Stimulated activated naive CD8-positive, alpha-beta T cell treated with anti-CD3 and anti-CD28 coated beads, Interleukin-15, Interleukin-2, amounts not matched to agents 100 ng/mL and 50 ng/mL, for 24 hours (primary cell): Measurements from ENCODE around the gene ZNRF1.

Experiments
- H3K27ac Mint-ChIP-seq: one replicate; pipeline ENCODE4 v1.8.0; 2021; ENCODE audit warnings: mild to moderate bottlenecking, mixed read lengths
- H3K27me3 Mint-ChIP-seq: one replicate; pipeline ENCODE4 v1.8.0; 2021; ENCODE audit warnings: mixed read lengths
- H3K36me3 Mint-ChIP-seq: one replicate; pipeline ENCODE4 v1.8.0; 2021; ENCODE audit warnings: low read depth, mixed read lengths
- H3K4me1 Mint-ChIP-seq: one replicate; pipeline ENCODE4 v1.8.0; 2021; ENCODE audit warnings: low read depth, mixed read lengths
- H3K4me3 Mint-ChIP-seq: one replicate; pipeline ENCODE4 v1.8.0; 2021; ENCODE audit warnings: mild to moderate bottlenecking, mixed read lengths
- H3K9me3 Mint-ChIP-seq: one replicate; pipeline ENCODE4 v1.8.0; 2021; ENCODE audit warnings: mixed read lengths

Gene ZNRF1

GRCh38 chr16:75068085-75069031, 69.5 kb downstream of the ZNRF1 start:
- peaks cover 16% of the 10 kb centered on the region for H3K27me3 Mint-ChIP-seq
- H3K4me3 Mint-ChIP-seq = no peak overlapping the region
- H3K27ac Mint-ChIP-seq = no peak overlapping the region
- H3K36me3 Mint-ChIP-seq = no peaks in the 10 kb centered on the region
- H3K9me3 Mint-ChIP-seq = no peaks in the 10 kb centered on the region
- H3K4me1 Mint-ChIP-seq = peaks cover 28% of the 10 kb centered on the region

- peaks cover 13% of the 10 kb centered on the region for H3K27me3 Mint-ChIP-seq
- no peaks in the 10 kb centered on the region for H3K36me3 Mint-ChIP-seq
- no peak overlapping the region for H3K4me3 Mint-ChIP-seq
- no peak overlapping the region for H3K27ac Mint-ChIP-seq
- H3K9me3 Mint-ChIP-seq = no peaks in the 10 kb centered on the region
- H3K4me1 Mint-ChIP-seq = peaks cover 28% of the 10 kb centered on the region
These were observed 71.4 kb downstream of the ZNRF1 start for GRCh38 chr16:75070012-75070841.

GRCh38 chr16:75071621-75072020, 72.8 kb downstream of the ZNRF1 start:
- no peak overlapping the region for H3K4me3 Mint-ChIP-seq
- peaks cover 8% of the 10 kb centered on the region for H3K27me3 Mint-ChIP-seq
- no peaks in the 10 kb centered on the region for H3K9me3 Mint-ChIP-seq
- H3K36me3 Mint-ChIP-seq = peaks cover 5% of the 10 kb centered on the region
- no peak overlapping the region for H3K27ac Mint-ChIP-seq
- H3K4me1 Mint-ChIP-seq = peaks cover 35% of the 10 kb centered on the region

GRCh38 chr16:75072239-75072947, 73.6 kb downstream of the ZNRF1 start:
- Mint-ChIP-seq H3K36me3 (peaks cover 7% of the 10 kb centered on the region), H3K4me3 (no peak overlapping the region), H3K4me1 (peaks cover 39% of the 10 kb centered on the region), H3K27me3 (peaks cover 2% of the 10 kb centered on the region), H3K9me3 (no peaks in the 10 kb centered on the region), H3K27ac (no peak overlapping the region)

- H3K4me3 Mint-ChIP-seq = no peak overlapping the region
These were observed 74.9 kb downstream of the ZNRF1 start for GRCh38 chr16:75073545-75074303.

GRCh38 chr16:75074304-75074793, 75.5 kb downstream of the ZNRF1 start:
- Mint-ChIP-seq H3K27ac (no peak overlapping the region), H3K36me3 (peaks cover 14% of the 10 kb centered on the region), H3K4me1 (peaks cover 45% of the 10 kb centered on the region), H3K4me3 (no peak overlapping the region), H3K9me3 (no peaks in the 10 kb centered on the region), H3K27me3 (no peaks in the 10 kb centered on the region)

More at GRCh38 chr16:75073545-75074303, 74.9 kb downstream of the ZNRF1 start:
- Mint-ChIP-seq H3K4me1 (peaks cover 45% of the 10 kb centered on the region), H3K9me3 (no peaks in the 10 kb centered on the region), H3K36me3 (peaks cover 11% of the 10 kb centered on the region), H3K27me3 (no peaks in the 10 kb centered on the region), H3K27ac (no peak overlapping the region)

GRCh38 chr16:75074920-75075687, 76.3 kb downstream of the ZNRF1 start:
- H3K9me3 Mint-ChIP-seq = no peaks in the 10 kb centered on the region
- no peaks in the 10 kb centered on the region for H3K27me3 Mint-ChIP-seq
- H3K4me1 Mint-ChIP-seq = peaks cover 45% of the 10 kb centered on the region
- H3K27ac Mint-ChIP-seq = peak overlapping the region; percentile 93
- H3K36me3 Mint-ChIP-seq = peaks cover 14% of the 10 kb centered on the region
- H3K4me3 Mint-ChIP-seq = peak overlapping the region; percentile 67

- Mint-ChIP-seq H3K9me3 (no peaks in the 10 kb centered on the region), H3K36me3 (peaks cover 14% of the 10 kb centered on the region), H3K27ac (peak overlapping the region; percentile 93), H3K27me3 (no peaks in the 10 kb centered on the region), H3K4me1 (peaks cover 45% of the 10 kb centered on the region), H3K4me3 (peak overlapping the region; percentile 67)
These were observed 77.0 kb downstream of the ZNRF1 start for GRCh38 chr16:75075688-75076268.

GRCh38 chr16:75078886-75079285, 80.1 kb downstream of the ZNRF1 start:
- no peaks in the 10 kb centered on the region for H3K9me3 Mint-ChIP-seq
- H3K4me1 Mint-ChIP-seq = peaks cover 43% of the 10 kb centered on the region
- no peak overlapping the region for H3K4me3 Mint-ChIP-seq
- H3K36me3 Mint-ChIP-seq = peaks cover 14% of the 10 kb centered on the region
- H3K27ac Mint-ChIP-seq = no peak overlapping the region
- H3K27me3 Mint-ChIP-seq = no peaks in the 10 kb centered on the region

GRCh38 chr16:75079346-75079926, 80.6 kb downstream of the ZNRF1 start:
- Mint-ChIP-seq H3K36me3 (peaks cover 14% of the 10 kb centered on the region), H3K27me3 (no peaks in the 10 kb centered on the region), H3K4me3 (no peak overlapping the region), H3K9me3 (no peaks in the 10 kb centered on the region), H3K4me1 (peaks cover 38% of the 10 kb centered on the region), H3K27ac (no peak overlapping the region)

- H3K4me1 Mint-ChIP-seq = peaks cover 31% of the 10 kb centered on the region
- H3K4me3 Mint-ChIP-seq = no peak overlapping the region
- no peaks in the 10 kb centered on the region for H3K9me3 Mint-ChIP-seq
- H3K27me3 Mint-ChIP-seq = no peaks in the 10 kb centered on the region
- H3K27ac Mint-ChIP-seq = no peak overlapping the region
- peaks cover 14% of the 10 kb centered on the region for H3K36me3 Mint-ChIP-seq
These were observed 81.6 kb downstream of the ZNRF1 start for GRCh38 chr16:75080205-75081029.

- Mint-ChIP-seq H3K27ac (no peak overlapping the region), H3K27me3 (no peaks in the 10 kb centered on the region), H3K36me3 (peaks cover 10% of the 10 kb centered on the region), H3K9me3 (no peaks in the 10 kb centered on the region), H3K4me3 (no peak overlapping the region), H3K4me1 (peaks cover 25% of the 10 kb centered on the region)
These were observed 82.5 kb downstream of the ZNRF1 start for GRCh38 chr16:75081179-75081859.
